Measurements from ENCODE around the gene KLF6.

KLF6 gene

GRCh38 chr10:3754727-3755439 lies 30.1 kb downstream of the KLF6 start:
- DNase-seq (ENCODE audit: extremely low read depth, insufficient read length) = no peak
- Histone ChIP-seq H3K27me3 (replicated peaks; ENCODE audit: control insufficient read depth, insufficient read depth, low read length) (no peaks in the 10 kb centered on the region), H3K36me3 (ENCODE audit: control insufficient read depth, insufficient read depth, low read length) (no peaks in the 10 kb centered on the region), H3K4me3 (replicated peaks; ENCODE audit: low read depth, low read length) (no peak overlapping the region)
- no peak for TF ChIP-seq CTCF (IDR thresholded peaks at IDR 0.05; ENCODE audit: insufficient read depth, low read length, poor library complexity, severe bottlenecking)

GRCh38 chr10:3750854-3751253 lies 34.2 kb downstream of the KLF6 start:
- no peak for TF ChIP-seq CTCF (IDR thresholded peaks at IDR 0.05; ENCODE audit: insufficient read depth, low read length, poor library complexity, severe bottlenecking)
- no peaks in the 10 kb centered on the region for H3K36me3 ChIP-seq (ENCODE audit: control insufficient read depth, insufficient read depth, low read length)
- no peaks in the 10 kb centered on the region for H3K27me3 ChIP-seq (replicated peaks; ENCODE audit: control insufficient read depth, insufficient read depth, low read length)
- H3K4me3 ChIP-seq (replicated peaks; ENCODE audit: low read depth, low read length) = no peak overlapping the region
- DNase-seq (ENCODE audit: extremely low read depth, insufficient read length) = no peak

GRCh38 chr10:3750006-3750816 lies 34.8 kb downstream of the KLF6 start:
- TF ChIP-seq CTCF (IDR thresholded peaks at IDR 0.05; ENCODE audit: insufficient read depth, low read length, poor library complexity, severe bottlenecking) = no peak
- no peaks in the 10 kb centered on the region for H3K27me3 ChIP-seq (replicated peaks; ENCODE audit: control insufficient read depth, insufficient read depth, low read length)
- no peak for DNase-seq (ENCODE audit: extremely low read depth, insufficient read length)

GRCh38 chr10:3749600-3749999 lies 35.4 kb downstream of the KLF6 start:
- no peak for TF ChIP-seq CTCF (IDR thresholded peaks at IDR 0.05; ENCODE audit: insufficient read depth, low read length, poor library complexity, severe bottlenecking)
- DNase-seq (ENCODE audit: extremely low read depth, insufficient read length) = no peak
- no peaks in the 10 kb centered on the region for H3K27me3 ChIP-seq (replicated peaks; ENCODE audit: control insufficient read depth, insufficient read depth, low read length)
- no peak overlapping the region for H3K4me3 ChIP-seq (replicated peaks; ENCODE audit: low read depth, low read length)
- H3K36me3 ChIP-seq (ENCODE audit: control insufficient read depth, insufficient read depth, low read length) = no peaks in the 10 kb centered on the region

More at GRCh38 chr10:3750006-3750816, 34.8 kb downstream of the KLF6 start:
- Histone ChIP-seq H3K4me3 (replicated peaks; ENCODE audit: low read depth, low read length) (no peak overlapping the region), H3K36me3 (ENCODE audit: control insufficient read depth, insufficient read depth, low read length) (no peaks in the 10 kb centered on the region)

- no peak for DNase-seq (ENCODE audit: extremely low read depth, insufficient read length)
- no peak overlapping the region for H3K4me3 ChIP-seq (replicated peaks; ENCODE audit: low read depth, low read length)
- H3K36me3 ChIP-seq (ENCODE audit: control insufficient read depth, insufficient read depth, low read length) = no peaks in the 10 kb centered on the region
- TF ChIP-seq CTCF (IDR thresholded peaks at IDR 0.05; ENCODE audit: insufficient read depth, low read length, poor library complexity, severe bottlenecking) = no peak
- no peaks in the 10 kb centered on the region for H3K27me3 ChIP-seq (replicated peaks; ENCODE audit: control insufficient read depth, insufficient read depth, low read length)
These were observed 36.0 kb downstream of the KLF6 start for GRCh38 chr10:3749011-3749410.
